Measurements from ENCODE around the gene RAB21.

DNA sequence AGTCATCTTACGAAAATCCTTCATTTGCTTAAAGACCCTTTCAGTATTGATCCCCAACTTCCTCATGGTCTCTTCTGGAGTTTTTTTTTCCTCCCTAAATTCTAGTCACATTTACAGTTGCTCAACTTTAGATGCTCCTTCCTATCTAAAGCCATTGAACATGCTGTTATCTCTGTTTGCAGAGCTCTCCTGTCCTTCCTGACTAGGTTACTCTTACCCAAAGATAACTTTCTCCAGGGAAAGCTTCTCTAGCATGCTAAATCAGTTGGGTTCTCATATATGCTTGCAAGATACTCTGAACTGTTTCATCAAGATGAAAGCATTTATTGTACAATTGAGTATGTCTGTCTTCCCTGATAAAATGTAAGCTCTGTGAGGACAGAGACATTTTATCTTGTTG is 1.8 kb upstream of the RAB21 start:
- TF ChIP-seq POLR2AphosphoS5 (IDR thresholded peaks at IDR 0.05): no peak
- no peak for TF ChIP-seq POLR2A (IDR thresholded peaks at IDR 0.05)
- TF ChIP-seq, protein P1, sequence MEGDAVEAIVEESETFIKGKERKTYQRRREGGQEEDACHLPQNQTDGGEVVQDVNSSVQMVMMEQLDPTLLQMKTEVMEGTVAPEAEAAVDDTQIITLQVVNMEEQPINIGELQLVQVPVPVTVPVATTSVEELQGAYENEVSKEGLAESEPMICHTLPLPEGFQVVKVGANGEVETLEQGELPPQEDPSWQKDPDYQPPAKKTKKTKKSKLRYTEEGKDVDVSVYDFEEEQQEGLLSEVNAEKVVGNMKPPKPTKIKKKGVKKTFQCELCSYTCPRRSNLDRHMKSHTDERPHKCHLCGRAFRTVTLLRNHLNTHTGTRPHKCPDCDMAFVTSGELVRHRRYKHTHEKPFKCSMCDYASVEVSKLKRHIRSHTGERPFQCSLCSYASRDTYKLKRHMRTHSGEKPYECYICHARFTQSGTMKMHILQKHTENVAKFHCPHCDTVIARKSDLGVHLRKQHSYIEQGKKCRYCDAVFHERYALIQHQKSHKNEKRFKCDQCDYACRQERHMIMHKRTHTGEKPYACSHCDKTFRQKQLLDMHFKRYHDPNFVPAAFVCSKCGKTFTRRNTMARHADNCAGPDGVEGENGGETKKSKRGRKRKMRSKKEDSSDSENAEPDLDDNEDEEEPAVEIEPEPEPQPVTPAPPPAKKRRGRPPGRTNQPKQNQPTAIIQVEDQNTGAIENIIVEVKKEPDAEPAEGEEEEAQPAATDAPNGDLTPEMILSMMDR (IDR thresholded peaks at IDR 0.05): no peak
